Measurements from ENCODE around the gene MAP7D3. TPM values are rescaled to one million over a fixed set of nuclear protein-coding genes. Genes with fewer than 3 reads are reported as not detected.

MAP7D3 gene
- total and polyA plus RNA-seq, 3 experiments from 2014 or later, result 6.2 to 19.0 (median 18.7) TPM

DNA sequence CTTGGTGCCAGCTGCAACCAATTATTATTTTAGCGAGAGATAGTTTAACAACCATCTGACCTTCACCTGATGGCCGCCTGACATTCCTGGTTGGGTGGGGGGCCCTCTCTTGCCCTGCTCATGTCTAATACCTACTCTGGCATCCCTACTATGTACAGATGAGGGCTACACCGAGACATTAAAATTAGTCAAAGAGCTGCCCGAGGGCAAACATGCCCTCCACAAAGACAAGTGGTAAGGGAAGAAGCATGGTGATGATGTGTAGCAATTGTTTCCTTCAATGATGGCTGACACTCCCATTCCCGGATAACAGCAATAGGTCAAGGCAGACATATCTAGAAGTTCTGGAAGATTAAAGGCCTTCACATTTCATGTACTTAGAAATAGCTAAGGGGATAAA lies 49.6 kb downstream of the MAP7D3 start:
- Mint-ChIP-seq H3K4me3 (no peak overlapping the region), H3K27me3 (peaks cover 0 to 2% of the 10 kb centered on the region in 2 donors), H3K27ac (no peak overlapping the region), H3K36me3 (peaks cover 0 to 1% (median 0%) of the 10 kb centered on the region in 3 donors), H3K4me1 (peaks cover 29 to 39% (median 30%) of the 10 kb centered on the region in 3 donors), H3K9me3 (no peaks in the 10 kb centered on the region)
- no peaks in the 10 kb centered on the region for H3K9me3 ChIP-seq (ENCODE audit: low read length)
- no peak for DNase-seq
- ChIA-PET CTCF (interaction anchor here (2.3 kb wide), 1 partner anchor 174 kb away, joined by 5 read pairs; no protein-coding TSS in a partner anchor), POLR2A (no interaction called here)
- H3K36me3 ChIP-seq (ENCODE audit: insufficient read depth, low read length), result no peaks in the 10 kb centered on the region
- H3K27ac ChIP-seq (ENCODE audit: low read depth, low read length), result no peak overlapping the region
- H3K4me3 ChIP-seq (ENCODE audit: low read length), result no peak overlapping the region
- no peaks in the 10 kb centered on the region for H3K27me3 ChIP-seq (ENCODE audit: insufficient read depth, low read length, poor library complexity, severe bottlenecking)
- H3K4me1 ChIP-seq (ENCODE audit: insufficient read depth, low read length), result peaks cover 11% of the 10 kb centered on the region

DNA sequence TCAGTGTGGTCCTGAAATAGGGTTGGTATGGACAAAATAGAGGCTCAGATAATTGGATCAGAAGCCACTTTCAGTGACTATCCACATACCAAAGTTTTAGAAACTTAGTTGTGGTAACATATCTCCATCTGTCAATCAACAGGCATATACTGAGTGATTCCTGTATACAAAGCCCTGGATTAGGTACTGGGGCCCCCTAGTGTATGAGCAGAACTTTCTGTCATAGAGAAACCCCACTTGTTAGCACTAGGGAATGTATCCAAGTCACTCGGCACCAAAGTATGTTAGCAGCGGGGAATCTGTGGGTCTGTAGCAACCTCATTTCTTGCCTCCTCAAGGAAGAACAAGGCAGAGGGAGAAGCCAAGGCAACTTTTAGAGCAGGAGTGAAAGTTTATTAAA lies 50.7 kb downstream of the MAP7D3 start:
- CTCF ChIA-PET, result no interaction called here
- H3K9me3 ChIP-seq (ENCODE audit: low read length), result no peaks in the 10 kb centered on the region
- H3K4me1 Mint-ChIP-seq, result peaks cover 24 to 33% (median 28%) of the 10 kb centered on the region in 3 donors
- H3K4me1 ChIP-seq (ENCODE audit: insufficient read depth, low read length), result peaks cover 11% of the 10 kb centered on the region
- H3K36me3 Mint-ChIP-seq, result peaks cover 0 to 1% (median 0%) of the 10 kb centered on the region in 3 donors
- H3K36me3 ChIP-seq (ENCODE audit: insufficient read depth, low read length), result no peaks in the 10 kb centered on the region
- peaks cover 0 to 6% of the 10 kb centered on the region in 2 donors for H3K27me3 Mint-ChIP-seq
- H3K9me3 Mint-ChIP-seq, result no peaks in the 10 kb centered on the region
- H3K27ac Mint-ChIP-seq, result peak overlapping the region in 1 of 8 donors; percentile 6
- H3K4me3 Mint-ChIP-seq, result no peak overlapping the region
- DNase-seq, result no peak
- H3K4me3 ChIP-seq (ENCODE audit: low read length), result no peak overlapping the region
- H3K27me3 ChIP-seq (ENCODE audit: insufficient read depth, low read length, poor library complexity, severe bottlenecking), result no peaks in the 10 kb centered on the region
- POLR2A ChIA-PET, result no interaction called here
- no peak overlapping the region for H3K27ac ChIP-seq (ENCODE audit: low read depth, low read length)

DNA sequence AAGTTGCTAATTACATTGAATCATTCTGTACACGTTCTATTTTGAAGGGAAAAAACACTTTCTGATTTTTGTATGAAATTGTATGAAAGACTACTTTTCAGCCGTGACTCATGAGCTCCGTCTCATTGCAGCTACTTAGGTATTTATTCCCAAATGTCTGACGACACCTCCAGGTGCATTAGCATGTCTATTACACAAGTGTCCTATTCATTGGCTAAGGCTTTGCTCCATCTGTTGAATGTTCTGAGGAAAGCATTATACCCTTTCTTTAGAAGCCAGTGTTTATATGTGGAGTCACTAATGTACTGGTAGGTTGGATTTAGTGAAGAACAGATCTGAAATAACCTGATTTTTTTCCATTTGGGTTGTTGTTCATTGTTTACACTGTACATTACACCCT lies 51.8 kb downstream of the MAP7D3 start:
- Histone ChIP-seq H3K27me3 (ENCODE audit: insufficient read depth, low read length, poor library complexity, severe bottlenecking) (no peaks in the 10 kb centered on the region), H3K27ac (ENCODE audit: low read depth, low read length) (no peak overlapping the region), H3K36me3 (ENCODE audit: insufficient read depth, low read length) (no peaks in the 10 kb centered on the region), H3K9me3 (ENCODE audit: low read length) (no peaks in the 10 kb centered on the region), H3K4me3 (ENCODE audit: low read length) (no peak overlapping the region), H3K4me1 (ENCODE audit: insufficient read depth, low read length) (peaks cover 7% of the 10 kb centered on the region)
- no peak overlapping the region for H3K4me3 Mint-ChIP-seq
- H3K27ac Mint-ChIP-seq, result no peak overlapping the region
- peaks cover 16 to 22% (median 17%) of the 10 kb centered on the region in 3 donors for H3K4me1 Mint-ChIP-seq
- POLR2A ChIA-PET, result no interaction called here
- peaks cover 0 to 1% (median 0%) of the 10 kb centered on the region in 3 donors for H3K36me3 Mint-ChIP-seq
- H3K9me3 Mint-ChIP-seq, result no peaks in the 10 kb centered on the region
- peaks cover 0 to 8% of the 10 kb centered on the region in 2 donors for H3K27me3 Mint-ChIP-seq
- DNase-seq, result no peak
- CTCF ChIA-PET, result no interaction called here

DNA sequence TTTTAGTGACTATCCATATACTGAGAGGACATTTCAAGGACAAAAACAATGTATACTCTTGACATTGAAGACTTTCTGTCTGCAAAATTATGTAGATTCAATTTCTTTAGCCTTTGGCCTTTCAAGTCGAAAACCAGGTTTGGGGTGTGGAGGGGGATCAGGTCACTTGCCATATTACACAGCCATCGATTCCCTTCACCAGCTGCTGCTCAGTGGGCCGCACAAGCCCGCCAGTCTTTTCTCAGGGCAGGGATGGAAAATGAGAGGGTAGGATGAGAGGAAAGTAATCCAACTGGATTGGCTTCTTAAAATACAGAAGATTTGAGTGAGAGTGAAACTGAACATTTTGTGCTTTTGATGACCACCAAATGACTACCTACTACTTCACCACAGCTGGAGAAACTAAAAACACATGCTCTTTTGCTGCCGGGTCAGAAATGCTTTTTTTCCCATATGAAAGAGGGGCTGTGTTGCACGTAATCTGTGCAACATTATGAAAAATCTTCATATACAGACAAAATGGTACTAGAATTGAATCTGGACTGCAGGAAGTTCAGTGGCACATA lies 52.4 kb downstream of the MAP7D3 start:
- H3K4me3 Mint-ChIP-seq, result no peak overlapping the region
- H3K4me3 ChIP-seq (ENCODE audit: low read length), result no peak overlapping the region
- H3K9me3 Mint-ChIP-seq, result no peaks in the 10 kb centered on the region
- H3K27ac Mint-ChIP-seq, result peak overlapping the region in 1 of 8 donors; percentile 35
- peaks cover 0 to 1% (median 0%) of the 10 kb centered on the region in 3 donors for H3K36me3 Mint-ChIP-seq
- CTCF ChIA-PET, result no interaction called here
- H3K36me3 ChIP-seq (ENCODE audit: insufficient read depth, low read length), result no peaks in the 10 kb centered on the region
- H3K4me1 Mint-ChIP-seq, result peaks cover 14 to 20% (median 15%) of the 10 kb centered on the region in 3 donors
- no peaks in the 10 kb centered on the region for H3K27me3 ChIP-seq (ENCODE audit: insufficient read depth, low read length, poor library complexity, severe bottlenecking)
- H3K4me1 ChIP-seq (ENCODE audit: insufficient read depth, low read length), result peaks cover 3% of the 10 kb centered on the region
- H3K27ac ChIP-seq (ENCODE audit: low read depth, low read length), result no peak overlapping the region
- H3K27me3 Mint-ChIP-seq, result peaks cover 0 to 11% of the 10 kb centered on the region in 2 donors
- POLR2A ChIA-PET, result no interaction called here
- H3K9me3 ChIP-seq (ENCODE audit: low read length), result no peaks in the 10 kb centered on the region
- DNase-seq, result no peak

DNA sequence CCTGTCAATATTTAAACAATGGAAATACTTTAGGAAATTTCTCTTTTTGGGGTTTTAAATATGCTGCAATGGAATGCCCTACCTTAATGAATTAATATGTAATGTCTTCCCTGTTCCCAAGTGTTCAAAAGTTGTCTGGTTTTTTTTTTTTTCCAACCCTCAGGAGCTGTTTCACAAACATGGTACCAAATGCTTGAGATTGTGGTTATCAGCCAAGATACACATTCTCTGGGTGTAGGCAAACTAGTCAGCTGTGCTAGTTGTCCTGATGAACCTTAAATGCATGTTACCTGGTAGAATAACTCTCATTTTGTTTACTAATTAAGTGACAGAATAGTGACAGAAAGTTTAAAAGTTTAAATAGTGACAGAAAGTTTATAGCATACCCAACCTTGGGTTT lies 53.2 kb downstream of the MAP7D3 start:
- Histone ChIP-seq H3K27me3 (ENCODE audit: insufficient read depth, low read length, poor library complexity, severe bottlenecking) (no peaks in the 10 kb centered on the region), H3K4me3 (ENCODE audit: low read length) (no peak overlapping the region), H3K36me3 (ENCODE audit: insufficient read depth, low read length) (no peaks in the 10 kb centered on the region), H3K9me3 (ENCODE audit: low read length) (no peaks in the 10 kb centered on the region), H3K4me1 (ENCODE audit: insufficient read depth, low read length) (peaks cover 9% of the 10 kb centered on the region), H3K27ac (ENCODE audit: low read depth, low read length) (no peak overlapping the region)
- Mint-ChIP-seq H3K27me3 (peaks cover 0 to 11% of the 10 kb centered on the region in 2 donors), H3K27ac (no peak overlapping the region), H3K36me3 (peaks cover 0 to 1% (median 0%) of the 10 kb centered on the region in 3 donors), H3K4me1 (peaks cover 13 to 19% (median 15%) of the 10 kb centered on the region in 3 donors), H3K4me3 (no peak overlapping the region), H3K9me3 (no peaks in the 10 kb centered on the region)
- no peak for DNase-seq
- POLR2A ChIA-PET, result no interaction called here
- CTCF ChIA-PET, result no interaction called here

DNA sequence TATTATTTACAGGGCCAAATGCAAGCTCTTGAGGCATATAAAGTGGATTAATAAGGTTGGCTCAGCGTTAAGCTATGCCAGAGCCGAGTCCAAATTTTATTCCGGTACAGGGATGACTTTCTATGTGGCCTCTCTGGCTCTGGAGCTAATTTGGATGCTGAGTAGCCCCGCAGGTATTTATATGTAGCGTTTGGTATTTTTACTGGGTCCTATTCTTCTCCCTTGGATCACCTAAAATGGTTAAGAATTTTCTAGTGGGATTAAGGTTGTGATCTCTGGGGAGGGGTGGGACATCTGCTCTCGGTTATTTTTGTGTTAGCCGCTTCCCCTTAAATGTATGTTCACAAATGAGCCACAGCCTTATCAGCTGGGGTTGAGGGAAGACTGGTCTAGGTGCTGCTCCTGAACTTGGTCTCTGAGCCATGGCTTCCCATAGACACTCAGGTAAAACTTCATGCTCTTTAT lies 54.5 kb downstream of the MAP7D3 start:
- H3K4me1 ChIP-seq (ENCODE audit: insufficient read depth, low read length), result peaks cover 18% of the 10 kb centered on the region
- no peaks in the 10 kb centered on the region for H3K36me3 ChIP-seq (ENCODE audit: insufficient read depth, low read length)
- ChIA-PET CTCF (no interaction called here), POLR2A (no interaction called here)
- no peaks in the 10 kb centered on the region for H3K9me3 ChIP-seq (ENCODE audit: low read length)
- no peak for DNase-seq
- H3K27ac Mint-ChIP-seq, result peak overlapping the region in 1 of 8 donors; percentile 26
- peaks cover 0 to 1% (median 0%) of the 10 kb centered on the region in 3 donors for H3K36me3 Mint-ChIP-seq
- H3K9me3 Mint-ChIP-seq, result no peaks in the 10 kb centered on the region
- H3K4me3 Mint-ChIP-seq, result no peak overlapping the region
- H3K27me3 ChIP-seq (ENCODE audit: insufficient read depth, low read length, poor library complexity, severe bottlenecking), result no peaks in the 10 kb centered on the region
- H3K4me3 ChIP-seq (ENCODE audit: low read length), result no peak overlapping the region
- H3K4me1 Mint-ChIP-seq, result peaks cover 19 to 26% (median 25%) of the 10 kb centered on the region in 3 donors
- no peak overlapping the region for H3K27ac ChIP-seq (ENCODE audit: low read depth, low read length)
- peaks cover 0 to 11% of the 10 kb centered on the region in 2 donors for H3K27me3 Mint-ChIP-seq

GRCh38 chrX:136195247-136195646 lies 56.0 kb downstream of the MAP7D3 start:
- H3K4me1 ChIP-seq (ENCODE audit: insufficient read depth, low read length), result peaks cover 18% of the 10 kb centered on the region
- no peaks in the 10 kb centered on the region for H3K27me3 ChIP-seq (ENCODE audit: insufficient read depth, low read length, poor library complexity, severe bottlenecking)
- H3K36me3 ChIP-seq (ENCODE audit: insufficient read depth, low read length), result no peaks in the 10 kb centered on the region
- Mint-ChIP-seq H3K4me3 (no peak overlapping the region), H3K9me3 (no peaks in the 10 kb centered on the region), H3K27me3 (peaks cover 0 to 16% of the 10 kb centered on the region in 2 donors), H3K36me3 (peaks cover 0 to 1% (median 0%) of the 10 kb centered on the region in 3 donors), H3K4me1 (peaks cover 19 to 26% (median 25%) of the 10 kb centered on the region in 3 donors), H3K27ac (peak overlapping the region in 1 of 8 donors; percentile 33)
- no peak for DNase-seq
- H3K9me3 ChIP-seq (ENCODE audit: low read length), result no peaks in the 10 kb centered on the region
- ChIA-PET POLR2A (no interaction called here), CTCF (no interaction called here)
- H3K4me3 ChIP-seq (ENCODE audit: low read length), result no peak overlapping the region
- no peak overlapping the region for H3K27ac ChIP-seq (ENCODE audit: low read depth, low read length)

DNA sequence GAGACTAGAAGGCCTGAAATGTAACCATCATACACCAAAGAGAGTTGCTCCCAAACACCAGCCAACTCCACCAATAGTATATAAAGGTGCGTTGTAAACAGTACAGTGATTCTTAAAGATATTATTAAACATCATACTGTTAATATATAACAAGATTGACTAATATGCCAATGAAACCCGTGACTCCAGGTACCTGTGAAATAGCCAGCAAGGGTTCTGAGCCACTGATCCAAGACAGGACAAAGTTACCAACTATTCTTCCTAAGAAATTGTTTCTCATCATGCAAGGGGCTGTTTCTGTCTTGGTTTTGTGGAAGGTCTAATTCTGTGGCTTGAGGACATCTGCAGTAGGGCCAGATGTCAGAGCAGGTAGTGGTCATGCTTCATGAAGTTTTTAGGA lies 56.7 kb downstream of the MAP7D3 start:
- Mint-ChIP-seq H3K4me3 (no peak overlapping the region), H3K36me3 (peaks cover 0 to 1% (median 0%) of the 10 kb centered on the region in 3 donors), H3K4me1 (peaks cover 19 to 26% (median 25%) of the 10 kb centered on the region in 3 donors), H3K27ac (no peak overlapping the region), H3K9me3 (no peaks in the 10 kb centered on the region), H3K27me3 (peaks cover 0 to 16% of the 10 kb centered on the region in 2 donors)
- CTCF ChIA-PET, result no interaction called here
- no peak overlapping the region for H3K4me3 ChIP-seq (ENCODE audit: low read length)
- no peak overlapping the region for H3K27ac ChIP-seq (ENCODE audit: low read depth, low read length)
- H3K36me3 ChIP-seq (ENCODE audit: insufficient read depth, low read length), result no peaks in the 10 kb centered on the region
- POLR2A ChIA-PET, result no interaction called here
- no peaks in the 10 kb centered on the region for H3K9me3 ChIP-seq (ENCODE audit: low read length)
- H3K4me1 ChIP-seq (ENCODE audit: insufficient read depth, low read length), result peaks cover 18% of the 10 kb centered on the region
- DNase-seq, result no peak
- H3K27me3 ChIP-seq (ENCODE audit: insufficient read depth, low read length, poor library complexity, severe bottlenecking), result no peaks in the 10 kb centered on the region

Measured in CD8-positive, alpha-beta memory T cell (primary cell).